ENCODE results near the gene SYCE3.

The SYCE3 gene

DNA sequence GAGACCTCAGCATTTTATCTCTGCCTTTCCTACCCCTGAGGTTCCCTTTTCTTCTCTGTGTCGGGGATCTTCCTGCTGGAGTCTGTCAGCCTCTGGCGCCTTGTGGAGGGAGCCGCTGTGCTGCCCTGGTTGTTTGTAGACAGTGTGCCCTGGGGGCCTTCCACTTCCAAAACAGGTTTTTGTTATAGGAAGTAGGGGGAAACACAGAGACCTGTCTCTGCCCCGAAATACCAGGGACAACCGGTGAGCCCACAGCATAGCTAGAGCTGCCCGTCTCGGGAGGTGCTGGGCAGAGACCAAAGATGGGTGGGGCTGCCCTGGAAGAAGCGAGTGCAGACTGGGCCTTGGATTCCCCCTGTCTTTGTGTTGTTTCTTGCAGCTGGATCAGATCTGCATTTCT lies 46.7 kb downstream of the SYCE3 start:
- no peak for DNase-seq

DNA sequence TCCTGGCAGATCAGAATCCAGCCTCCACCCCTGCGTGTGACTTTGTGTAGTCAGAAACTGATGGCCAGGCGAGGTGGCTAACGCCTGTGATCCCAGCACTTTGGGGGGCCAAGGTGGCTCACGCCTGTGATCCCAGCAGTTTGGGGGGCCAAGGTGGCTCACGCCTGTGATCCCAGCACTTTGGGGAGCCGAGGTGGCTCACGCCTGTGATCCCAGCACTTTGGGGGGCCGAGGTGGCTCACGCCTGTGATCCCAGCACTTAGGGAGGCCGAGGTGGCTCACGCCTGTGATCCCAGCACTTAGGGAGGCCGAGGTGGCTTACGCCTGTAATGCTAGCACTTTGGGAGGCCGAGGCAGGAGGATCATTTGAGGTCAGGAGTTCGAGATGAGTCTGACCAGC lies 49.5 kb downstream of the SYCE3 start:
- DNase-seq, result no peak

DNA sequence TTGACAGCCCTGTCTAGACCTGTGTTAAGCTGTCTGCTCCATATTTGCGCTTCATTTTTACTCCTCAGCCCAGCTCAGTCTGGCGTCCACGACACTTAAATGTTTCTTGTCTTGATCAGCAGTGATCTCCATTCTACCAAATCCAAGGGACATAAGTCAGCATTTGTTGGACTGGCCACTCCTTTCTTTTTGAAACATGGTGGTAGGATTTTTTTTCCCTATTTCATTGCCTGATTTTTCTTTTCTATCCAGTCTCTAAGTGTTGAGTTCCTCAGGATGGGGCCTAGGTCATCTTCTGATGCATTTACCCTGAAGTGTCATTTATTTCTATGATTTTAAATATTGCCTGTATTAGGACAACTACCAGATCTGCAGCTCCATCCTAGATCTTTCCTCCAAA lies 53.8 kb downstream of the SYCE3 start:
- DNase-seq, result no peak

DNA sequence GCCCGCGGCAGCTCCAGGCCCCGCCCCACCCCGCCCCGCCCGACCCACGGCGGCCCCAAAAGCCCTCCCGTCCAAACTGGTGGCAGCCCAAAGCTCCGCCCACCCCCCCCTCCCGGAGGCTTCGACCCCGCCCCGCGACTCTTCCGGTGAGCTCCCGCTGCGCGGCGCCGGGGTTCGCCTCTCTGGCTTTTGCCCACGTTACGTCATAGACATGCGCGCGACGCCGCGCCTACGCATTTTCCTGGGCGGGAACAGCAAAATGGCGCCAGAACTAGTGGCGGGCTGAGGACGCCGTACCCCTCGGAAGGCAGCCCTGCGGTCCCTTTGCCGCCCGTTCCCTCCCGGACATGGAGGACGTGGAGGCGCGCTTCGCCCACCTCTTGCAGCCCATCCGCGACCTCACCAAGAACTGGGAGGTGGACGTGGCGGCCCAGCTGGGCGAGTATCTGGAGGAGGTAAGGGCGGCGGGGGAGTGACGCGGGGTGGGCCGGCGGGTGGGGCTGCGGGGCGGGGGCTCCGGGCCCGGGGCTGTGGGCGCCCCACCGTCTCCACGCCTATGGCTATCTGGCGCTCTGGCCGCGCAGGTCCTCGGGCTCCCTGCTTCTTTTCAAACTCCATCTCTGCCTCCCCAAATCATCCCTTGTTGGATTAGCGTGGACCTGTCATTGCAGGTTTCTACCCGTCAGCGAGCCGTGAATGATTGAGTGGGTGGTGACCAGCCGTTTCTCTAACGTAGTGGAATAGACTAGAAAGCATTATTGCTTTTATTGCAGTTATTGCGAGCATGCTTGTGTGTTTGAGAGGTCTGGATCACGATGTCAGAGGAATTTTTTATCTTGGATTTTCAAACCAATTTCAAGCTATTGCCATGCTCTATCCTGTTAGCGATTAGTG lies 54.5 kb downstream of the SYCE3 start, which contains the start of gene NCAPH2:
NCAPH2 (plus strand) TSS at position 234 of the 894 bp plus-strand sequence; CDS start at position 348, 114 bp downstream.
- DNase-seq, result peak; percentile 96

DNA sequence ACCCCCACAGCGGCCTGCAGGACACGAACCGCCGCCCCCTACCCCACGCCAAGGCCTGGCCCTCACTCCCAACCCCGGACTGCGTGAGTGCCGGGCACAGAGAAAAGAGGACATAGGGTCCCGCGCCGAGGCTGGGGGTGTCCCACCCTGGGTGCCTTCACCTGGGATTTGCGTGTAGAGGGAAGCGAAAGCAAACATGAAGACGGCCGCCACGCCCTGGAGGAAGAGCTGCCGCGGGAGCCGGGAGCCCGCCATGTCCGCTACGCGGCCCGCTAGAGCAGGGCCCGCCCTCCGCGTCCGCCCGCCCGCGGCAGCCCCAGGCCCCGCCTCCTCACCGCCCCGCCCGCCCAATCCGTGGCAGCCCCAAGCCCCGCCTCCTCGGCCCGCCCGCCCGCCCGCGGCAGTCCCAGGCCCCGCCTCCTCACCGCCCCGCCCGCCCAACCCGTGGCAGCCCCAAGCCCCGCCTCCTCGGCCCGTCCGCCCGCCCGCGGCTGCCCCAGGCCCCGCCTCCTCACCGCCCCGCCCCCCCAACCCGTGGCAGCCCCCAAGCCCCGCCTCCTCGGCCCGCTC lies 55.2 kb downstream of the SYCE3 start, which contains the start of gene LMF2:
LMF2 (minus strand) TSS at position 282 of the 570 bp plus-strand sequence; CDS start at position 255, 27 bp downstream.
- no peak for DNase-seq

DNA sequence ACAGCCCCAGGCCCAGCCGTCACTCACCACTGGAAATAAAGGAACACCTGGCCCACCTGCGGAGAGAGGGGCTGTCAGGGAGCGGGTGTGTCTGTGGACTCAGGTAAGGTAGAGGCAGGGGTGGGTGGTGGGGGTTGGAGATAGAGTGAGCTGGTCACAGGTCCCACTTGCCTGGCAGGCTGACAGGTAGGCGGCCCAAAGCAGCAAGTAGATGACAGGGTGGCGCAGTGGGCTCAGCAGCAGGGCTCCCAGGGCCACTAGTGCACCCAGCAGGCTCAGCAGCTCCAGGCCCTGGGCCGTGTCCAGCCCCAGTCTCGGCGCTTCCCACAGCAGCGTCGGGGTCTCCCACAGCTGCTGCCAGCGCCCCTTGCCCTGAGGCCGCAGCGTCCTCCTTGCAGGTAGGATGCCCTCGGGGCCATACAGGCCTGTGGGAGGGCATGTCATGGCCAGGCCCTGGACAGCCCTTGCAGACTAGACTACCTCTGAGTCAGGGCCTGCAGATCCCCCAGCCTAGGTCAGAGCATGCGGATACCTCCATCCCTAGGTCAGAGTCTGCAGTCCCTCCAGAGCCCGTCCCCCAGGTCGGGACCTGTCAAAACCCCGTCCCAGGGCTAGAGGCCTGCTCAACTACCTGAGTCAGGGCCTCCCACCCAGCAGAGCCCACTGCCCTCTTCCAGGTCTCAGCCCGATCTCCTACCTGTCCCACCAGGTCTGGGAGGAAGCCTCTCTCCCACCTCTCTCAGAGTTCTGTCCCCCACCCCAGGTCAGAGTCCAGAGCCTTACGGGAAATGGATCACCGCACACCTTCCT lies 55.9 kb downstream of the SYCE3 start:
- peak; percentile 83 for DNase-seq

DNA sequence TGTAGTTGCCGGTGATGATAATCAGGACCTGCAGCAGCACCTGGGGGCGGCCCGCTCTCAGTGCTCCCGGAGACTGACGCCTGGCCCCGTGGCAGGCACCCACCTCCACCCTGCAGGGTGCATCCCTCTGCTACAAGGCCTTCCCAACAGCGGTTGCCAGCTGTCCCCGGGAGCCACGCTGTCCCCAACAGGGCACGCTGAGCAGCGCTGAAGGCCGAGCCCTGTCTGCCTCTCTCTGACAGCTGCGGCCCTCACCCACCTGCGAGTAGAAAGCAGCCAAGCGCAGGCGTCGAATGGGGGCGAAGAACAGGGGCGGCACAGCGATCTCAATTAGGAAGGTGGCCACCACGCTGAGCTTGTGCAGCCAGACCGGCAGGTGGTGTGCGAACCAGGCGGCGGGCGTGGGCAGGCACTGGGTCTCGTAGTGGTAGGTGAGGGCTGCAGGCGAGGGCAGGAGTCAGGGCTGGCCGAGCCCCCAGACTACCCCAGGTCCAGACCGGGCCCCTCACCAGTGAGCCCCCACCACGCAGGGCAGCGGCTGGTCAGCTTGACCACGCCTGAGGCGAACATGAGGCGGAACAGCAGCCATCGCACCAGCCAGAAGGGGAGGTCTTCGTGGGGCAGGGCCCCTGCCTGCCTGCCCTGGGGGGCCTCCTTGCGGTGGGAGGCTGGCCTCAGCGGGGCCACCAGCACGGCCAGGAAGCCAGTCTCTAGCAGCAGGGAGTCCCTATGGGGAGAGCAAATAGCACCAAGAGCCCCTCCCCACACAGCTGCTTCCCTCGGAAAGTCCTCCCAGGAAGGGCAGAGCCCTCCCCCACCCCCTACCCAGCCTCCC lies 56.7 kb downstream of the SYCE3 start:
- DNase-seq, result peak; percentile 47

DNA sequence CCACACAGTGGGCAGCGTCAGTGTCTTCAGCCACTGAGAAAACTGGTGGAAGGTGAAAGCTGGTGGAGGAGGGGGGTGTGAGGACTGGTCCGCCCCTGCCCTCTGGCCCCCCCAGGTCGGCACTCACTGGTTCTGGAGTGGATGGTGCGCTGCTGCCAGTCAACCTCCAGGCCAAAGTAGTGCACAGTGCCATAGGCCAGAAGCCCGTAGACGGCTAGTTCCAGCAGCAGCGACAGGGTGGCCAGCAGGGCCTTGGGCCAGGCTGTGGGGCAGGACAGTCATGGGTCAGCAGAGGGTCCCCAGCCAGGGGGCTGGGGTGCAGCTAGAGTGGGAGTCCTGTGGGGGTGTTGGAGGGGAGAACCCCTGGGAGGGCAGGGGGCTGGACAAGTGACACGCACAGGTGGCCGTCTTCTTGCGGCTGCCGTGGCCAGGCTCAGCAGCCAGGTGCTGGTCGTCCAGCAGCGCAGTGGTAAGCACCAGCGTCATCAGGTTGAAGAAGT lies 57.4 kb downstream of the SYCE3 start:
- DNase-seq, result no peak

DNA sequence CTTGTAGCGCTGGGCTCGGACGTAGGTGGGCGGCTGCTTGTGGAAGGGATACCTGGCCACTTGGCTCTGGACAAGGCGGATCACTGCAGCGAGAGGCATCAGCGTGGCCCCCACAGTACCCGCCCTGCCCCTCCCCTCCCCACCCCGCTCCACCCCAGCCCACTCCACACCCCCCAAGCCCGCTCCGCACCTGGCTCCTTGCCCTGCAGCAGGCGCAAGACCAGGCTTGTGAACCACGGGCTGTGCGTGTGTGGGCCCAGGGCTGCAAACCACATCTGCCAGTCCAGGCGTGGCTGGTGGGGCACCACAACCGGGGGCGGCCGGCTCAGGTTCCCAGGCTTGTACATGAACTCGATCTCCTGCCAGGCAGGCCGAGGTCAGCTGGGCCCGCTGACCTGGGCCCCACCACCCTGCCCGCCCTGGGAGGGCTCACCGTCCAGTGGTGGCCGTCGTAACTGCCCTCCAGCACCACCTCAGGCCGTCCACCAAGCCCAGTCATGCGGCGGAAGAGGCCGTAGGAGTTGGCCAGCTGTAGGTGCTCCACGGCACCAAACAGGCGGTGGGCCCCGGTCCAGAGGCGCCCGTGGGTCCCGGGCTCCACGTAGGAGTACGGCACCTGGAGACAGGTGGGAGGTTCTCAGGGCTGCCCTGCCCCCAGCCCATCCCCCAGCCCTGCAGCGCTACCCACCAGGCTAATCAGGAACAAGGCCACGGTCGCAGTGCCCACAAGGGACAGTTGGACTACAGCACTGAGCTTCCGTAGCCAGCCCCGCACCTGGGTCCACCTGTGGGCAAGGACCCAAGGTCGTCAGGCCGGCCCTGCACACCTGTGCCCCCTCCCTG lies 58.1 kb downstream of the SYCE3 start:
- DNase-seq, result peak; percentile 23

DNA sequence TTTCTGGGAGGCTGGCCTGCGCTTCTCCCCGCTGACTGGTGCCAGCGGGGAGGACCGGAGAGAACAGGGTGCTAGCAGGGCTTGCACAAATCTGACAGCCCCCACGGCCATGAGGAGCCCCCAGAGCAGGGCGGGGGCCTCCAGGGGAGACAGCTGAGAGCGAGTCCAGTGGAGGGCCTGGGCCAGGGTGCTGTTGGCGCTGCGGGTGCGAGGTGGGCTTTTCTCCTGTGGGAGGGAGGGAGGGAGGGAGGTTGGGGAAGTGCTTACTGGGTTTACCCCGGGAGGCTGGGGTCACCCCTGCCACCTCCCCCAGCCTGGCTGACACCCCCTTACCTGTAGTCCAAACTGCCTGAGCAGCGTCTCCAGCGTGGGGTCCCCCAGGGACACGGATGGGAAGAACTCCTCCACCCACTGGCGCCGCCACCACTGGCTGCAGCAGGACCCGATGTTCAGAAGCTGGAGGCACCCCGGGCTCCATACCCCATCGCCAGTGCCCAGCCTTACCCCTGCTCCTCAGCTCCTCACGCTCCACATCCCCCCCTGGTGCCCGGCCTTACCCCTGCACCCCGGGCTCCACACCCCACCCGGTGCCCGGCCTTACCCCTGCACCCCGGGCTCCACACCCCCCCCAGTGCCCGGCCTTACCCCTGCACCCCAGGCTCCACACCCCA lies 59.1 kb downstream of the SYCE3 start:
- DNase-seq, result no peak

DNA sequence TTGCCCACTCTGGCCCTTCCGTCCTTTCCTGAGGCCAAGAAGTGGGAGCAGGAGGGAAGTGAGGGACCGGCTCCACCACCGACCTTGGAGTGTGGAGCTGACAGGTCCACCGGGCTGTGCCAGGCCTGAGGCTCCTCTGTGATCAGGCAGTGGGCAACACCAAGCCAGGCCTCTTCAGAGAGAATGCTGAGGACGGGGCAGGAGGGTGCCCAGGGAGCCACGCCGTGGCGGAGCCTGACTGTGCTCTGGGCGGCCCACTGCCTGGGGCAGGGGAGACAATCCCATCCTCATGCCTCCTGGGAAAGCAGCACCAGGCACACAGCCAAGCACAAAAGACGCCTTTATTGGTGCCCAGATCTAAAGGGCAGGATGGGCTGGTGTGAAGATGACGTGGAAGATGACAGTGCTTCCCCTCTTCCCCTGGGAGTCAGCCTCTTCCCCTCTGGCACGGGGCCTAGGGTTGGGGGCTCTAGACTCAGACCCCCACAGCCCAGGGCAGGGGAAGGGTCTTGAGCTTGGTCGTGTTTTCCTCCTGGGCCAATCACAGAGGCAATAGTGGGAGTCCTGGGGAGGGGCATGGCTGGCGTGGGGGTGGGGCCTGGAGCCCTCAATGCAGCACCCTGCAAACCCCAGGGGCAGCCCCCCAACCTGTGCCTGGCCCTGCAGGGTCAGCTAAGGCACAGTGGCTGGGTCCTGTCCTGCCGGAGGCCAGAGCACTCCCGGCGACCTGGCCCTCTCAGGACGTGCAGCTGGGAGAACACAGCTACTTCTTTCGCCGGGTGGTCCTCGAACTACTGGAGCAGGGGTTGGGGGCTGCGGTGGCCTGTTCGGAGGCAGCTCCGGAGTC lies 59.9 kb downstream of the SYCE3 start:
- DNase-seq, result no peak

DNA sequence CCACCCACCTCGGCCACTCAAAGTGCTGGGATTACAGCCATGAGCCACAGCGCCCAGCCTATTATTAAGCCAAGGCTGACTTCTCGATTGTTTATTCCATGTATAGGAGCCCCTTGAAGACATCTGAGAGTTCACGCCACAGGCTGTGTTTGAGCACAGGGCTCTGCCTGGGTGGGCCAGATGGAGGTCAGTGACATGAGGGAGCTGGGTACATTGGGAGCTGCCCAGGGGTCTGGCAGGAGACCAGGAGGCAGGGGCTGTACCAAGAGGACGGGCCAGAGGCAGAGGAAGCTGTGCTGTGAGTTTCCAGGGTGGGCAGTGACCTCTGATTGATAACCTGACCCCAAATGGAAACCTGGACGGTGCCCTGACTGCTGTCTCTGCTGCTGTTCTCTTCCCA lies 60.6 kb downstream of the SYCE3 start:
- no peak for DNase-seq

Measured in NCI-H2171 treated with DMSO at 0.1 percent for 48 hours (cell line).